NT2/D1 (cell line): ENCODE measurements around the gene SPTBN2.
"Not testable (repeated sequence)": the region's sequence is repeated elsewhere in the genome, so short reads cannot be mapped to it uniquely, and the experiment has no call there.

Experiments used
- DNase-seq: peaks from one replicate; pipeline ENCODE4 v3.0.0-alpha.2; 2011; ENCODE audit warnings: low read depth, low spot score
- H3K27me3 ChIP-seq: 2 replicates; pipeline ENCODE4 v1.6.0; 2011; ENCODE audit warnings: mild to moderate bottlenecking; ENCODE audit not compliant: insufficient read length, insufficient read depth
- H3K36me3 ChIP-seq: 2 replicates; pipeline ENCODE4 v1.6.1; 2011; ENCODE audit warnings: mild to moderate bottlenecking, low read length, mixed read lengths; ENCODE audit not compliant: insufficient read depth, insufficient read length
- H3K4me1 ChIP-seq: 2 replicates; pipeline ENCODE4 v1.5.1; 2011; ENCODE audit not compliant: insufficient read depth, insufficient read length
- H3K4me3 ChIP-seq: 2 replicates; pipeline ENCODE4 v1.5.1; 2011; ENCODE audit warnings: low read depth; ENCODE audit not compliant: insufficient read length
- H3K9ac ChIP-seq: 2 replicates; pipeline ENCODE4 v1.6.0; 2011; ENCODE audit warnings: low read depth; ENCODE audit not compliant: insufficient read length
- H3K9me3 ChIP-seq: 2 replicates; pipeline ENCODE4 v1.5.1; 2011; ENCODE audit warnings: mild to moderate bottlenecking, low read length; ENCODE audit not compliant: insufficient read depth
- SUZ12 ChIP-seq: IDR thresholded peaks from 2 replicates; pipeline ENCODE4 v1.6.1; 2011; ENCODE audit not compliant: insufficient read length, insufficient read depth; ENCODE audit errors: extremely low read depth
- YY1 ChIP-seq: IDR thresholded peaks from 2 replicates; pipeline ENCODE4 v1.6.1; 2011; ENCODE audit not compliant: insufficient read length, insufficient read depth
- ZNF274 ChIP-seq: IDR thresholded peaks from 2 replicates; pipeline ENCODE4 v1.6.1; 2011; ENCODE audit warnings: mild to moderate bottlenecking, low read depth, low read length

Gene SPTBN2

DNA sequence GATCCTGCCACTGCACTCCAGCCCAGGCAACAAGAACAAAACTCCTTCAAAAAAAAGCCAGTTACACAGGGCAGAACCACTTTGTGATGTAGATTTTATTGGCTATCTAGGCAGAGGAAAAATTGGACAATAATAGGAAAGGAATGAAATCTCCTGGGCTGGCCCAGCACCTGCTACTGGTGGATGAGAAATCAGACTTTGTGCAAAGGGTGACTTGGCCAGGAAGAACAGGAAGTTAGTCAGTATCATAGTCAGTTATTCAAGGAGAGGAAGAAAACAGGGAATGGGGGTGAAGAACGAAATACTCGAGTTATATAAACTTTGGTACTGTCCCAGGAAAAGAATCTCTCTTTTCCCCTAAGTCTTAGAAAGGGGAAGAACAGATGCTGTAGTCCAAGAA lies 11.0 kb upstream of the SPTBN2 start:
- no peaks in the 10 kb centered on the region for H3K36me3 ChIP-seq
- H3K4me3 ChIP-seq, result no peak overlapping the region
- no peak for TF ChIP-seq YY1
- peaks cover 7% of the 10 kb centered on the region; the same call in 1 of the 2 replicates for H3K9me3 ChIP-seq
- H3K9ac ChIP-seq, result no peak overlapping the region
- no peaks in the 10 kb centered on the region for H3K27me3 ChIP-seq
- no peaks in the 10 kb centered on the region for H3K4me1 ChIP-seq
- DNase-seq, result no peak

DNA sequence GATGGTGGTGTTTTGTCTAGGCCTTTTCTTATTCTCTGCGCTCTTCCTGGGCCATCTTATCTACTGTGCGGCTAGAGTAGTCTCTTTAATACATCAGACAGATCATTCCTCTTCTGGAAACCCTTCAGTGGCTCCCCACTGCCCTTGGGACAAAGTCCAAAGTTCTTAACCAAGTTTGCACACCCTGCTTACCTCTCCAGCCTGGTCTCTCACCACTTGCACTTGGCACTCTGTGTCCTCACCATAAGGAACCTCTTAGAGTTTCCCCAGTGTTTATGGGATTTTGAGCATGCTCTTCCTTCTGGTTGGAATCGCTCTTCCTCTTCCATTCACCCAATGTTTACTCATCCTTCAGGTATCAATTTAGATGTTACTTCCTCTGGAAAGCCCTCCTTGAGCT lies 5.2 kb upstream of the SPTBN2 start:
- H3K9me3 ChIP-seq, result no peaks in the 10 kb centered on the region
- DNase-seq, result no peak
- H3K4me1 ChIP-seq, result no peaks in the 10 kb centered on the region
- H3K27me3 ChIP-seq, result peaks cover 24% of the 10 kb centered on the region
- no peaks in the 10 kb centered on the region for H3K36me3 ChIP-seq
- no peak overlapping the region for H3K4me3 ChIP-seq
- TF ChIP-seq YY1, result no peak
- no peak for TF ChIP-seq ZNF274
- no peak for TF ChIP-seq SUZ12
- H3K9ac ChIP-seq, result no peak overlapping the region

DNA sequence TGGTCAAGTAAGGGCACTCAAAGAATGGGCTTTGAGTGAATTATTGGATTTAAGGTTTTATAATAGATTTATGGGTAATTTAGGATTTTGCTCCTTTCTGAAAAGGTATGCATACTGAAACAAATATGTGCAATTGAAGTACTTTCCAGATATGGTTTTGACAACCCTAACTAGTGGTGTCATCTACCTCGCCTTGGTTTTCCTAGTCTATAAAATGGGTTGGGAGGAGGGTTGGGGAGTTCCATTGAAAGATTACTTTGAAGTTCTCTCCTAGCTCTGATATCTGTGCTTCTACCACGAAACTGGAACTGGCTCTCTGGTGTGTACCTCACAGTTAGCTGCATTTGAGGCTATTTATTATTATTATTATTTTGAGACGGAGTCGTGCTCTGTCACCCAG lies 431 bp upstream of the SPTBN2 start:
- H3K4me3 ChIP-seq, result no peak overlapping the region
- peaks cover 29% of the 10 kb centered on the region for H3K27me3 ChIP-seq
- no peak for DNase-seq
- peak overlapping the region; percentile 89 for H3K9ac ChIP-seq
- H3K36me3 ChIP-seq, result peaks cover 5% of the 10 kb centered on the region
- TF ChIP-seq YY1, result no peak
- TF ChIP-seq SUZ12, result no peak
- TF ChIP-seq ZNF274, result no peak
- no peaks in the 10 kb centered on the region for H3K9me3 ChIP-seq
- peaks cover 16% of the 10 kb centered on the region for H3K4me1 ChIP-seq

DNA sequence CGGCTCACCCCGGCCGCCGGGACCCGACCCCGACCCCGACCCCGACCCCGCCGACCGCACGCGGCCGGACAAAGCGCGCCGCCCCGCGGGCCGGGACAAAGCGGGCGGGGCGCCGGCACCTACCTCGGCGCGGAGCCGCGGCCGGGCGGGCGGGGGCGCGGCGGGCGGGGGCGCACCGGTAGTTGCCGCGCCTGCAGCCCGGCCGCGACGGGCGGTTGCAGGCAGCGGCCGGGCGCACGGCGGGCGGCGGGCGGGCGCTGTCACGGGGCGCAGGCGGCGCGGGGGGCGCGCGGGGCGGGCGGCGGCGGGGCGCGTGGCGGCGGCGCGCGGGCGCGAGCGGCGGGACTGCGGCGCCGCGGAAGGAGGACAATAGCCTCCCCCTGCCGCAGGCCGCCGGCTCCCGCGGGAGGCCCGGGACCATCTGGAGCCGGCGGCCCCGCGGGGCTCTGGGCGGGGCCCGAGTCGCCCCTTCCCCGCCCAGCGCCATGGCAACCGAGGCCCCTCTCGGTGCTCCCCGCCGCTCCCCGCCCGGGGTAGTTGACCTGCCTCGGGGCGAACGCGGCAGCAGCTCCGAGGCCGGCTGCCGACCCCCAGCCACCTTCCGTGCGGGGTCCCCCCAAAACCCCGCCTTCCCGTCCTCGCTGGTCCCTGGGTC lies 851 bp downstream of the SPTBN2 start:
- DNase-seq, result no peak
- Histone ChIP-seq H3K36me3 (peaks cover 5% of the 10 kb centered on the region), H3K27me3 (peaks cover 22% of the 10 kb centered on the region), H3K4me1 (peaks cover 18% of the 10 kb centered on the region), H3K4me3 (peak overlapping the region; percentile 87), H3K9ac (peak overlapping the region; percentile 97), H3K9me3 (no peaks in the 10 kb centered on the region)
- TF ChIP-seq SUZ12 (no peak), ZNF274 (no peak), YY1 (no peak)

DNA sequence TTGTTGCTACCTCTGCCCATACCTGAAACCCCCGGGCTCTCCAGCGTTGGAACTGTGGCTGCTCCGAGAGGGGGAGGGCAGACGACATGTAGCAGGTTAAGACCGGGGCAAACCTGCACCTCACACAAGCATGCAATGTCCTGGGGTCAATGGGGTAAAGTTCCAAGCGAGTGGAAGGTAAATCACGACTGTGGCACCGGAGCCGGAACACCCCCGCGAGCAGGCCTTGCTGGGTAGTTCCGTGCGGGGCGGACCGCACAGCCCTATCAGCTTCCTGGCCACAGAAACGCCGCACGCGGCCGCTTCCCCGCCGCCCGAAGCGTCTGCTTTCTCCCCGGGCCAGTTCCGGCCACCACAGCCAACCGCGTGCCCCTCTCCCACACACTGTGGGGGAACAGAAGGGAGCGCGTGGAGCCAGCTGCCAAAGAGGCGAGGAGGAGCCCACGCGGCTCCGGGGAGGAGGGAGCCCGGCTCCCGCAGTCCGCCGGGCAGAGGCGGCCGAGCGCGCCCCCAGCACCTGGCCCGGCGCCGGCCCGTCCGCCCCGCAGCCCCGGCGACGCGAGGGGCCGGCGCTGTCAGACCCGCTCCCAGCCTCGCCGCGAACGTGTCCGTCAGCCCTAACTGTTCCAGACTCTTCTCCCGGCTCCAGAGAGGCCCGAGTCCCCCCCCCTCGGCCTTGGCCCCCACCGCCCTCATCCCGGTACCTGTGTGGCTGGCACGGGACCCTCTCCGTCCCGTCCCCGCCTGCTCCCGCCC lies 1.6 kb downstream of the SPTBN2 start:
- no peak for DNase-seq
- H3K9ac ChIP-seq, result peak overlapping the region; percentile 97
- TF ChIP-seq YY1 (no peak), ZNF274 (no peak), SUZ12 (no peak)
- H3K4me3 ChIP-seq, result peak overlapping the region; percentile 87
- H3K27me3 ChIP-seq, result peaks cover 21% of the 10 kb centered on the region
- H3K9me3 ChIP-seq, result no peaks in the 10 kb centered on the region
- peaks cover 23% of the 10 kb centered on the region for H3K4me1 ChIP-seq
- peaks cover 5% of the 10 kb centered on the region for H3K36me3 ChIP-seq

DNA sequence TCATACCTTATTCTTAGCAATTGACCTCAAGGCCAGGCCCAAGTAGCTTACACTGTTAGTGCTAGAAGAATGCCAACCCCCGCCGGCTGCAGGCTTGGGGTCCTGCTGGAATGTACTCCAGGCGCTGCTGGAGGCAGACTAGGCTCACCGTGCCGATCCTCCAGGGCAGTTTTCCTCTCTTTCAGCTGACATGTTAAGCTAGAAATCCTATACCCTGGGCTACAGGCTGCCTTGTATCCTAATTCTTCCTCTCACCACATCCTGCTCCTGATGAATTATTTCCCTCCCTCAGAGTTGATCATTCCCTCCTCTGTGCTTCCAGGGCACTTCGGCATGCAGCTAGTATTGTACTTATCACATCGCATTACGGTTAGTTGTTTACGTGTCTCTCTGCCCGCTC lies 3.4 kb downstream of the SPTBN2 start:
- peaks cover 30% of the 10 kb centered on the region for H3K4me1 ChIP-seq
- no peak for DNase-seq
- H3K9me3 ChIP-seq, result no peaks in the 10 kb centered on the region

DNA sequence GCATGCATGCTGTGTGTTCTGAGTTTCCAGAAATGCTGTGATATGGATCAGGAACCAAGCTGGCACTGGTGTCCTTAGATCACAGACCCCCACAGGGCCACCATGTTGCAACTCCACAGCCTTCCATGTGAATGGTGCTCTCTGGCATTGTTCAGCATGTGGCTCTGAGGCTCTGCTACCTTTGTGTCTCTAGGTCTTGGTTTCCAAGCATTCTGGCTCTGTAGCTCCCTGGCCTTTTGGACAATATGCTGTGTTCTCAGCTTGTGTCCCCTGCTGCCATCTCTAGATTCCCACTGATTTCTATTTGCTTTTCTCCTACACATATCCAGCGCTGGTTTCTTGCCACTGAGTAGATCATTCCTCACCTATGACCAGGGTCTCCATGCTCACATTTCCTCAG lies 3.9 kb downstream of the SPTBN2 start:
- no peak for DNase-seq
- H3K9ac ChIP-seq, result no peak overlapping the region
- peaks cover 35% of the 10 kb centered on the region for H3K4me1 ChIP-seq
- H3K27me3 ChIP-seq, result peaks cover 12% of the 10 kb centered on the region
- no peak for TF ChIP-seq SUZ12
- peaks cover 17% of the 10 kb centered on the region for H3K36me3 ChIP-seq
- H3K4me3 ChIP-seq, result no peak overlapping the region
- H3K9me3 ChIP-seq, result no peaks in the 10 kb centered on the region

More for the DNA sequence above, 3.4 kb downstream of the SPTBN2 start:
- H3K4me3 ChIP-seq, result peak overlapping the region; percentile 0
- TF ChIP-seq ZNF274 (no peak), SUZ12 (no peak), YY1 (no peak)
- no peak overlapping the region for H3K9ac ChIP-seq
- H3K36me3 ChIP-seq, result peaks cover 12% of the 10 kb centered on the region
- H3K27me3 ChIP-seq, result peaks cover 13% of the 10 kb centered on the region

DNA sequence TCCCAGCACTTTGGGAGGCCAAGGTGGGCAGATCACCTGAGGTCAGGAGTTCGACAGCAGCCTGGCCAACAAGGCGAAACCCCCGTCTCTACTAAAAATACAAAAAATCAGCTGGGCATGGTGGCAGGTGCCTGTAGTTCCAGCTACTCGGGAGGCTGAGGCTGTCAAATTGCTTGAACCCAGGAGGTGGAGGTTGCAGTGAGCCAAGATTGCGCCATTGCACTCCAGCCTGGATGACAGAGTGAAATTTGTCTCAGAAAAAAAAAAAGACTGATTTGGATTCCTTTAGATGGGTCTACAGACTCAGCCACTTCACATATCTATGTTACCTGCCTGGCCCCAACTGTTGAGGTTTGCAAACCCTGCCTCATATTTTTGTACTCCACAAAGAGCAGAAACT lies 4.8 kb downstream of the SPTBN2 start:
- not testable (repeated sequence) for H3K9me3 ChIP-seq, DNase-seq, H3K27me3 ChIP-seq, H3K9ac ChIP-seq, H3K4me3 ChIP-seq
- Histone ChIP-seq H3K4me1 (peaks cover 40% of the 10 kb centered on the region), H3K36me3 (peaks cover 27% of the 10 kb centered on the region)
